Type B pancreatic cell (in vitro differentiated cells): ENCODE data around the gene TM4SF18. TPM values are rescaled to one million over a fixed set of nuclear protein-coding genes. Genes with fewer than 3 reads are reported as not detected.

Experiments used
- DNase-seq: peaks from one replicate; pipeline ENCODE4 v3.0.0; 2021; ENCODE audit warnings: mixed read lengths; ENCODE audit not compliant: unreplicated experiment; ENCODE audit errors: extremely low spot score
- H3K27ac Mint-ChIP-seq: 2 replicates; pipeline ENCODE4 v1.8.0; 2021; ENCODE audit warnings: mild to moderate bottlenecking, mixed read lengths
- H3K27me3 Mint-ChIP-seq: 2 replicates; pipeline ENCODE4 v1.8.0; 2021; ENCODE audit warnings: mixed read lengths
- H3K36me3 Mint-ChIP-seq: 2 replicates; pipeline ENCODE4 v1.8.0; 2021; ENCODE audit warnings: mixed read lengths
- H3K4me1 Mint-ChIP-seq: one replicate; pipeline ENCODE4 v1.8.0; 2021; ENCODE audit warnings: mixed read lengths; ENCODE audit not compliant: unreplicated experiment
- H3K4me3 Mint-ChIP-seq: 2 replicates; pipeline ENCODE4 v1.8.0; 2021; ENCODE audit warnings: mild to moderate bottlenecking, mixed read lengths
- H3K9me3 Mint-ChIP-seq: 2 replicates; pipeline ENCODE4 v1.8.0; 2021; ENCODE audit warnings: mixed read lengths
- total RNA-seq: library from RNA; stranded (reverse); gene quantifications from 2 replicates; pipeline ENCODE4 v1.2.1, GENCODE V29; 2021; ENCODE audit warnings: low replicate concordance
- TF ChIP-seq, protein P1 (sequence below): fragments of 200-600 bp; sonication (generic); conservative IDR thresholded peaks from 2 replicates; pipeline ENCODE4 v1.5.0; 2021; ENCODE audit warnings: antibody characterized with exemption, mild to moderate bottlenecking

The TM4SF18 gene
- total RNA-seq, 1 donor from 2014 or later = not detected

DNA sequence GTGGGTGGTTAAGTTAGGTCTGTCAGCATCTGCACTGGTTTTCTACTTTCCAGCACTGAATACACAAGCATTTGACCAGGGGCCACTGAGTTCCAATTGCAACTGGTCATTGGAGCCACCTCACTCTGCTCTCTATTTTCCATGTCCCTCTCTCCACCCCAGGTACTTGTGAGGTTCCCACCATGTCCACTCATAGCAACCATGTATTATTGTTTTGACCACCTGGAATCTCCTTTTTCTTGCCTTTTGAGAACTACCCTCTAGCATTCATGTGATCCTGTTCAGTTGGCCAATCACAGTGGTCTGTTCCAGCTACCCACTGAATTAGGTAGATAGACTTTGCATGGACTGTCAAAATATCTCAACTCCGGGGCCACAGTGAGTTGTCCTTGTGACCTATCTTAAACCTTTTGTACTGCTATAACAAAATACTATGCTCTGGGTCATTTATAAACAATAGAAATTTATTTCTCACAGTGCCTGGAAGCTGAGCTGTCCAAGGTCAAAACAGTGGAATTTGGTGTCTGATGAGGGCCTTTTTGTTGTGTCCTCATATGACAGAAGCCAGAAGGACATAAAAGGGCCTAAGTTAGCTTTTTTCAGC is 20.2 kb upstream of the TM4SF18 start:
- Mint-ChIP-seq H3K4me1 (peaks cover 11% of the 10 kb centered on the region), H3K27ac (no peak overlapping the region), H3K36me3 (no peaks in the 10 kb centered on the region), H3K27me3 (no peaks in the 10 kb centered on the region), H3K4me3 (no peak overlapping the region), H3K9me3 (no peaks in the 10 kb centered on the region)
- no peak for DNase-seq
- TF ChIP-seq, protein P1, sequence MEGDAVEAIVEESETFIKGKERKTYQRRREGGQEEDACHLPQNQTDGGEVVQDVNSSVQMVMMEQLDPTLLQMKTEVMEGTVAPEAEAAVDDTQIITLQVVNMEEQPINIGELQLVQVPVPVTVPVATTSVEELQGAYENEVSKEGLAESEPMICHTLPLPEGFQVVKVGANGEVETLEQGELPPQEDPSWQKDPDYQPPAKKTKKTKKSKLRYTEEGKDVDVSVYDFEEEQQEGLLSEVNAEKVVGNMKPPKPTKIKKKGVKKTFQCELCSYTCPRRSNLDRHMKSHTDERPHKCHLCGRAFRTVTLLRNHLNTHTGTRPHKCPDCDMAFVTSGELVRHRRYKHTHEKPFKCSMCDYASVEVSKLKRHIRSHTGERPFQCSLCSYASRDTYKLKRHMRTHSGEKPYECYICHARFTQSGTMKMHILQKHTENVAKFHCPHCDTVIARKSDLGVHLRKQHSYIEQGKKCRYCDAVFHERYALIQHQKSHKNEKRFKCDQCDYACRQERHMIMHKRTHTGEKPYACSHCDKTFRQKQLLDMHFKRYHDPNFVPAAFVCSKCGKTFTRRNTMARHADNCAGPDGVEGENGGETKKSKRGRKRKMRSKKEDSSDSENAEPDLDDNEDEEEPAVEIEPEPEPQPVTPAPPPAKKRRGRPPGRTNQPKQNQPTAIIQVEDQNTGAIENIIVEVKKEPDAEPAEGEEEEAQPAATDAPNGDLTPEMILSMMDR = no peak

DNA sequence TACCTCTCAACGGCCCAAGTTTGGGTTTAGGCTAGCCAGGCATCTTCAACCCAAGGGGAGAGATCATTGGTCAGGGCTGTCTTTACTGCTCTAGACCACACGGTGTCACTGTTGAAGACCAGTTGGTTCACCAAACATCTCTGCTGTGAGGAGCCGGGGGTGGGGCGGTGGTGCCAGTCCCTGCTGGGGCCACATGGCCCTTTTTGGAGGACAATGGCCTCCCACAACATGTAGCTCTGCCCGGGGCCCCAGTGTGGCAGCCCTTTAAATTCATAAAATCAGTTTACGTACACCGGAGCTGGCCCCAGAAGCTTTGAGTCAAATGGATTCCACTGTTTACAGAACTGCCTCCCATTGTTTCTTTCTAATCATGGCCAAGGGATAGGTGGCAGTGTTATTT is 19.1 kb upstream of the TM4SF18 start:
- no peak overlapping the region for H3K27ac Mint-ChIP-seq
- DNase-seq = no peak
- no peaks in the 10 kb centered on the region for H3K27me3 Mint-ChIP-seq
- no peak overlapping the region for H3K4me3 Mint-ChIP-seq
- H3K9me3 Mint-ChIP-seq = no peaks in the 10 kb centered on the region
- TF ChIP-seq, protein P1 = peak; percentile 77
- H3K36me3 Mint-ChIP-seq = no peaks in the 10 kb centered on the region
- peaks cover 8% of the 10 kb centered on the region for H3K4me1 Mint-ChIP-seq

DNA sequence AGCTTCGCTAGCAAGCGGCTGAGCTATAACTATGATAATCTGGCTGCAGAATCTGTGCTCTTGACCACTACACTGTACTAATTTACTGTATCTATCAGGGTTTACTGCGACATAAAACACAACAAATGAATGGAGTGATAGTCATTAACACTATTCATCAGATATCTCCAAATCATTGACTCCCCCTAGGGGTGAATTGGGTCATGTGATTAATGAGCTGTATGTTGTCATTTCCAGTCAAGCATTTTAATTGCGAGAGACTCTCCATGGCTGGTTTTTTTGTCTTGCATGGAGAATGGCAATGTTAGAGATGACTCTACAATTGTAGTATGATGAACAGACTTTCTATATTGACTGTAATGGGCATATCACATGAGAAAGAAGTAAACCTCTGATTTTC is 10.5 kb upstream of the TM4SF18 start:
- H3K27me3 Mint-ChIP-seq = no peaks in the 10 kb centered on the region
- H3K4me3 Mint-ChIP-seq = no peak overlapping the region

DNA sequence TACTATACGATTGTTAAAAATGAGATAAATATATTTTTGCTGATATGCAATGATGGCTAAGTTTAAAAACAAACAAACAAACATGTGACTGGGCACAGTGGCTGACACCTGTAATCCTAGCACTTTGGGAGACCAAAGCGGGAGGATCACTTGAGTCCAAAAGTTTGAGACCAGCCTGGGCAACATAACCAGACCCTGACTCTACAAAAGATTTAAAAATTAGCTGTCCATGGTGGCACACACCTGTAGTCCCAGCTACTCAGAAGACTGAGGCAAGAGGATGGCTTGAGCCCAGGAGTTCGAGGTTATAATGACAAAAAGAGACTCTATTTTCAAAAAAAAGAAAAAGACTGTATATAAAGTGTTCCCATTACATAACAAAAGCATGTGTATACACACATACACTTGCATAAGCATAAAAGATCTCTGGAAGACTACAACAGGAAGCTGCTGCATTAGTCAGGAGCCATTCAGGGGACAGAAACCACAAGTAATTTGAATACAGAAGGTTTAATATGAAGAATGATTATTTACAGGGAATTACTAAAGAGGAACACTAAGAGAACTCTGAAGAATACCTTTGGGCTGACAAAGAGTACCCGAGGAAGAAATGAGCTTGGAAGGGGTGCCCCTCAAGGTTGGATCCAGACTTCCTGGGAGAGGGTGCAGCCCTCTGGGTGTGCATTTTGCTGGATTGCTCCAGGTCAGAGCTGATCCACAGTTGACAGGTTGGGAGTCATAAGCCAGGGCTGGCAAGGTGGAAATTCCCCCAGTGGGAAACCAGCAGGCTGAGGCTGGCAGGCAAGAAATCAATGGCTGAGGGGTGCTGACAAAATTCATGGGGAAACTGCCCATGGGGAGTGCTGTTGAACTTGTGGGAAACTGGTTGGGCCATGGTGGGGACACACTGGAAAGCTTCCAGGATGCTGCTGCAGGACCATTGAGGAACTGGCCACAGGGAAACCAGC is 9.3 kb upstream of the TM4SF18 start:
- DNase-seq = no peak
- H3K9me3 Mint-ChIP-seq = no peaks in the 10 kb centered on the region
- TF ChIP-seq, protein P1 = no peak
- no peaks in the 10 kb centered on the region for H3K27me3 Mint-ChIP-seq
- no peak overlapping the region for H3K4me3 Mint-ChIP-seq
- no peak overlapping the region for H3K27ac Mint-ChIP-seq
- H3K36me3 Mint-ChIP-seq = no peaks in the 10 kb centered on the region
- no peaks in the 10 kb centered on the region for H3K4me1 Mint-ChIP-seq

More for the DNA sequence above, 10.5 kb upstream of the TM4SF18 start:
- TF ChIP-seq, protein P1 = no peak
- no peak for DNase-seq
- no peak overlapping the region for H3K27ac Mint-ChIP-seq
- H3K9me3 Mint-ChIP-seq = no peaks in the 10 kb centered on the region
- no peaks in the 10 kb centered on the region for H3K36me3 Mint-ChIP-seq
- H3K4me1 Mint-ChIP-seq = no peaks in the 10 kb centered on the region

DNA sequence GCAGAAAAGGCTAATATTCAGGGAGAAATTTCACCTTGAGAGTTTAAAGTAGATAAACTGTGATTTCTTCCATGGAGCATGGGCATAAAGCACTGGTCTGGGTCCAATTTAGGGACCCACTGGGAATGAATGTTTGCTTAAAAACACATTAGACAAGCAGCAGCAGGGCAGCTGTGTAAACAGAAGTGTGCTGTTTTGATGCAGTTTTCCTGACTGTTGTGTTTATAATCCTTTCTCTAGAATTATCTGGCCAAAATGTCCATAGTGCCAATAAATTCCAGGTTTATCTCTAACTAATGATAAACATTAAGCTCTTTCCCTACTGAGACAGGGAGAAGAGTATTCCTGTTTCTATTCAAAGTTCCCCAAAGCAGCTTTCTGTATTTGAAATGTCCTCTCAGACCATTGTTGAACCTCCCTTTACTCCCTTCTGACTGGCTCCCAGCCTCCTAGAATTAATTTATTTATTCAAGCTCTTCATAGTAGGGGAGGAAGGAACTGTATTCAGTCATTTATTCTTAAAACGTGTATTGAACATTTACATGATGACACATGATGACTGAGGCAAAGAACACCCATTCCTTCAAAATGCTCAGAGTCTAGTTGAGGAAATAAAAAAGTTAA is 7.0 kb upstream of the TM4SF18 start:
- Mint-ChIP-seq H3K27ac (peak overlapping the region; percentile 74), H3K9me3 (no peaks in the 10 kb centered on the region)
- no peak for DNase-seq

More for the DNA sequence above, 7.0 kb upstream of the TM4SF18 start:
- TF ChIP-seq, protein P1 = no peak
- no peaks in the 10 kb centered on the region for H3K36me3 Mint-ChIP-seq
- no peaks in the 10 kb centered on the region for H3K4me1 Mint-ChIP-seq
- no peaks in the 10 kb centered on the region for H3K27me3 Mint-ChIP-seq
- no peak overlapping the region for H3K4me3 Mint-ChIP-seq
